Stimulated activated effector memory CD8-positive, alpha-beta T cell treated with anti-CD3 and anti-CD28 coated beads, Interleukin-12 subunit alpha, Interleukin-12 subunit beta, amount 100 ng/mL, for 72 hours (primary cell): Measurements from ENCODE around the gene UBXN6.

Source experiments
- ATAC-seq: fragments of 150-1000 bp; cut with Tn5 transposase; 2 replicates; pipeline ENCODE4 v1.10.0; 2021
- DNase-seq, 2 donors: peaks; one replicate each; pipeline ENCODE4 v3.0.0; 2021 to 2022; ENCODE audit warnings: low spot score in 2 of 2
- H3K27ac Mint-ChIP-seq: one replicate; pipeline ENCODE4 v1.8.0; 2022; ENCODE audit warnings: mild to moderate bottlenecking, mixed read lengths
- H3K36me3 Mint-ChIP-seq: one replicate; pipeline ENCODE4 v1.8.0; 2022; ENCODE audit warnings: mild to moderate bottlenecking, mixed read lengths
- H3K4me1 Mint-ChIP-seq: one replicate; pipeline ENCODE4 v1.8.0; 2022; ENCODE audit warnings: mixed read lengths
- H3K4me3 Mint-ChIP-seq: one replicate; pipeline ENCODE4 v1.8.0; 2022; ENCODE audit warnings: mild to moderate bottlenecking, mixed read lengths
- H3K9me3 Mint-ChIP-seq: one replicate; pipeline ENCODE4 v1.8.0; 2022; ENCODE audit warnings: mixed read lengths

UBXN6 gene

GRCh38 chr19:4498694-4499093 lies 41.1 kb upstream of the UBXN6 start:
- Mint-ChIP-seq H3K9me3 (no peaks in the 10 kb centered on the region), H3K36me3 (peaks cover 35% of the 10 kb centered on the region), H3K4me3 (no peak overlapping the region), H3K4me1 (no peaks in the 10 kb centered on the region), H3K27ac (no peak overlapping the region)
- ATAC-seq (no peak), DNase-seq (no peak)

- H3K4me3 Mint-ChIP-seq, result no peak overlapping the region
- ATAC-seq (no peak), DNase-seq (no peak)
- H3K36me3 Mint-ChIP-seq, result peaks cover 33% of the 10 kb centered on the region
- H3K9me3 Mint-ChIP-seq, result no peaks in the 10 kb centered on the region
- no peak overlapping the region for H3K27ac Mint-ChIP-seq
- no peaks in the 10 kb centered on the region for H3K4me1 Mint-ChIP-seq
Measured at GRCh38 chr19:4497770-4498389, 40.3 kb upstream of the UBXN6 start.

DNA sequence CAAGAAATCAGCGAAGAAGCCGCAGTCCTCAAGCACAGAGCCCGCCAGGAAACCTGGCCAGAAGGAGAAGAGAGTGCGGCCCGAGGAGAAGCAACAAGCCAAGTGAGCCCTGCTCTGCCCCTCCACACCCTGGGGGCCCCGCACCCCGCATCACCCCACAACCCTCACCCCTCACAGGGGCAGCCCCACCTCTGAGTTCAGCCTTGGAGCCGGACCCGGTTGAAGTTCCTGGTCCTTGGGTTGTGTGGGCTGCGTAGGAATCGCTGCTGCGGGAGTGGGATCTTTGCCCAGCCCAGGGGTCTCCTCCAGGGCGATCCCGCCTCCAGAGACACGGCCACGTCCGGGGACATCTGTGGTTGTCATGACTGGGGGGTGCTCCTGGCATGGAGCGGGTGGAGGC lies 38.7 kb upstream of the UBXN6 start:
- Mint-ChIP-seq H3K4me3 (no peak overlapping the region), H3K36me3 (peaks cover 27% of the 10 kb centered on the region), H3K27ac (no peak overlapping the region), H3K4me1 (no peaks in the 10 kb centered on the region), H3K9me3 (no peaks in the 10 kb centered on the region)
- ATAC-seq (no peak), DNase-seq (no peak)

DNA sequence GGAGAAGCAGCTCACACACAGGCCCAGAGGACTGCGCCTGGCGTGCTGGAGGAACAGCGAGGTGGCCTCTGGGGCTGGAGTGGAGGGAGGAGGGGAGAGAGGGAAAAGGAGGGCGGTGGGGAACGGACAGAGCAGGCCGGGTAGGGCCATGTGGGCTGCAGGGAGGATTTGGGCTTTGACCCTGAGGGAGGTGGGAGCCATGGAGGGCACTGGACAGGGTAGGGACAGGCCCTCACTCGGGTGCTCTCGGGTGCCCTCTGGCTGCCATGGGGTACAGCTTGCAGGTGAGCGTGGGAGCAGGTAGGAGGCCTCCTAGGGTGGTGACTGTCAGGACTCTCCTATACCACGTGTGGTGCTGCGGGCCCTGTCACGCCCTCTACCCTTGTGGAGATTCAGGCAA lies 37.9 kb upstream of the UBXN6 start:
- no peak overlapping the region for H3K27ac Mint-ChIP-seq
- no peak overlapping the region for H3K4me3 Mint-ChIP-seq
- peaks cover 27% of the 10 kb centered on the region for H3K36me3 Mint-ChIP-seq
- no peak for DNase-seq
- no peaks in the 10 kb centered on the region for H3K4me1 Mint-ChIP-seq
- H3K9me3 Mint-ChIP-seq, result no peaks in the 10 kb centered on the region
- ATAC-seq, result no peak

DNA sequence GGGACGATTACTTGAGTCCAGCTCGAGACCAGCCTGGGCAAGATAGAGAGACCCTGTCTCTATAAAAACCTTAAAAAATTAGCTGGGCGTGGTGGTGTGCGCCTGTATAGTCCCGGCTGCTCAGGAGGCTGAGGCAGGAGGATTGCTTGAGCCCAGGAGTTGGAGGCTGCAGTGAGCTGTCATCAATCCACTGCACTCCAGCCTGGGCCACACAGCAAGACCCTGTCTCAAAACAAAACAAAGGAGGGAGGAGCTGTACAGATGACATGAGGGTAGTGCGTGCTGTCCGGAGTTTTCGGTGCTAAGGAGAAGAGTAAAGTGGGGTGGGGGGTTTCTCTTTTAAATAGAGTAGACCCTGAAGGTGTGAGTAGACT lies 37.1 kb upstream of the UBXN6 start:
- Mint-ChIP-seq H3K27ac (no peak overlapping the region), H3K9me3 (no peaks in the 10 kb centered on the region), H3K4me3 (no peak overlapping the region), H3K36me3 (peaks cover 21% of the 10 kb centered on the region), H3K4me1 (no peaks in the 10 kb centered on the region)
- ATAC-seq (no peak), DNase-seq (no peak)

DNA sequence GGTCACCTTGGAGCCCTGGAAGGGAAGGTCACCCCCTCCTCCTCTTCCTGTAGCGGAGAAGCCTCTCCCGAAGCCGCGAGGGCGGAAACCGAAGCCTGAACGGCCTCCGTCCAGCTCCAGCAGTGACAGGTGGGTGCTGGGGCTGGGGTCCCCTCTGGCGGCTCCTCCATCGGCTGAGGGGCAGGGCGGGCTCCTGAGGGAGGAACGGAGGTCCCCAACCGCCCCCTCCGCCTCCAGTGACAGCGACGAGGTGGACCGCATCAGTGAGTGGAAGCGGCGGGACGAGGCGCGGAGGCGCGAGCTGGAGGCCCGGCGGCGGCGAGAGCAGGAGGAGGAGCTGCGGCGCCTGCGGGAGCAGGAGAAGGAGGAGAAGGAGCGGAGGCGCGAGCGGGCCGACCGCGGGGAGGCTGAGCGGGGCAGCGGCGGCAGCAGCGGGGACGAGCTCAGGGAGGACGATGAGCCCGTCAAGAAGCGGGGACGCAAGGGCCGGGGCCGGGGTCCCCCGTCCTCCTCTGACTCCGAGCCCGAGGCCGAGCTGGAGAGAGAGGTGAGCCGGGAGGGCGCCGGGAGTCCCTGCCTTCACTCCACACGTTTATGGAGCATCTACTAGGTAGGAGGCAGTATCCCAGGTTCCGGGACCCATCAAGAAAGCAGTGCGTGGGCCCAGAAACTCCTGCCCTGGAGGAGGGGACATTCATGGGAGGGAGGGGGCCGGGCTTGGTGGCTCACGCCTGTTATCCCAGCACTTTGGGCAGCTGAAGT lies 36.5 kb upstream of the UBXN6 start:
- Mint-ChIP-seq H3K4me3 (no peak overlapping the region), H3K27ac (no peak overlapping the region)
- no peak for ATAC-seq

GRCh38 chr19:4493104-4493928 lies 35.7 kb upstream of the UBXN6 start:
- H3K4me3 Mint-ChIP-seq, result no peak overlapping the region
- DNase-seq (no peak), ATAC-seq (no peak)
- H3K27ac Mint-ChIP-seq, result no peak overlapping the region
- H3K9me3 Mint-ChIP-seq, result no peaks in the 10 kb centered on the region
- no peaks in the 10 kb centered on the region for H3K4me1 Mint-ChIP-seq
- peaks cover 29% of the 10 kb centered on the region for H3K36me3 Mint-ChIP-seq

More for the DNA sequence above, 36.5 kb upstream of the UBXN6 start:
- Mint-ChIP-seq H3K4me1 (no peaks in the 10 kb centered on the region), H3K36me3 (peaks cover 22% of the 10 kb centered on the region), H3K9me3 (no peaks in the 10 kb centered on the region)
- DNase-seq, result no peak

- ATAC-seq, result no peak
- Mint-ChIP-seq H3K4me1 (no peaks in the 10 kb centered on the region), H3K9me3 (no peaks in the 10 kb centered on the region), H3K4me3 (no peak overlapping the region), H3K27ac (no peak overlapping the region), H3K36me3 (peaks cover 30% of the 10 kb centered on the region)
- DNase-seq, result no peak
Measured at GRCh38 chr19:4492337-4493103, 34.9 kb upstream of the UBXN6 start.

GRCh38 chr19:4491446-4491845 lies 33.9 kb upstream of the UBXN6 start:
- Mint-ChIP-seq H3K36me3 (peaks cover 39% of the 10 kb centered on the region), H3K27ac (no peak overlapping the region), H3K9me3 (no peaks in the 10 kb centered on the region), H3K4me3 (no peak overlapping the region), H3K4me1 (peaks cover 5% of the 10 kb centered on the region)
- no peak for DNase-seq
- ATAC-seq, result no peak

GRCh38 chr19:4488496-4488895 lies 30.9 kb upstream of the UBXN6 start:
- ATAC-seq (no peak), DNase-seq (no peak)
- Mint-ChIP-seq H3K9me3 (no peaks in the 10 kb centered on the region), H3K27ac (no peak overlapping the region), H3K36me3 (peaks cover 47% of the 10 kb centered on the region), H3K4me3 (no peak overlapping the region), H3K4me1 (peaks cover 5% of the 10 kb centered on the region)

DNA sequence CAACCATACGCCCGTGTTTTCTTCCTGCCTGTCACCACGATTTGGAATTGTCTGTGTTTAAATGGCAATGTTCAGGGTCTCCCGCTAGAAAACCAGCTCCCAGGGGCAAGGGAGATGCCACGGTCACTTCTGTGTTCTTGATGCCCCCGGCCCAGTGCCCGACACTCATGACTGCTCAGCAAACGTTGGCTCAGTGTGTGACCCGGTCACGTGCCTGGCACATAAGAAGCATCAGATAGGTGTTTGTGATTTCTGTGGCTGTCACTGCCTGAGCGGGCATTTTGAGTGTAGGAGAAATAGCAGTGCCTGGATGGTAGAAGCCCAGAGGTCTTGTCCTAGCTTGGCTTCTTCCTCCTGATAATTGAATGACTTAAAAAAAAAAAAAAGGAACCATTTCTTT lies 30.0 kb upstream of the UBXN6 start:
- peaks cover 5% of the 10 kb centered on the region for H3K4me1 Mint-ChIP-seq
- peaks cover 50% of the 10 kb centered on the region for H3K36me3 Mint-ChIP-seq
- no peak for DNase-seq
- no peak for ATAC-seq
- H3K27ac Mint-ChIP-seq, result no peak overlapping the region
- no peak overlapping the region for H3K4me3 Mint-ChIP-seq
- H3K9me3 Mint-ChIP-seq, result no peaks in the 10 kb centered on the region

DNA sequence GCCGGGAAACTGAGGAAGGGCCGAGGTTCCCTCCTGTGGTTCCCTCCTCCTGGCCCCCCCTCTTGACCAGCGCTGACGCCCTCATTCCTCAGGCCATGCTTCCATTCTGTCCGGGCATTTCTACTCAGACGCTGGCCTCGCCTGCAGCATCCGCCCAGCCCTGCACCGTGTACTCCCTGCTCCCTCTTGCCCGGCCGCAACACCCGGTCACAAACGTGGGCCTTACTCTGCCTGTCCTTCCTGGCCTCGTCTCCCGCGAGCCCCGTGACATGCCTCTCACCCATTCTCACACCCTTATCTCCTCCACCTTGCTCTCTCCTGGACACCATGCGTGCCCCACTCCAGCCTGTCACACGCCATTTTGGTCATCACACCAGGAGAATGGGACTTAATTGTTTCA lies 25.8 kb upstream of the UBXN6 start:
- DNase-seq, result no peak
- Mint-ChIP-seq H3K4me1 (peaks cover 5% of the 10 kb centered on the region), H3K9me3 (no peaks in the 10 kb centered on the region), H3K27ac (no peak overlapping the region), H3K36me3 (peaks cover 72% of the 10 kb centered on the region), H3K4me3 (no peak overlapping the region)
- no peak for ATAC-seq

DNA sequence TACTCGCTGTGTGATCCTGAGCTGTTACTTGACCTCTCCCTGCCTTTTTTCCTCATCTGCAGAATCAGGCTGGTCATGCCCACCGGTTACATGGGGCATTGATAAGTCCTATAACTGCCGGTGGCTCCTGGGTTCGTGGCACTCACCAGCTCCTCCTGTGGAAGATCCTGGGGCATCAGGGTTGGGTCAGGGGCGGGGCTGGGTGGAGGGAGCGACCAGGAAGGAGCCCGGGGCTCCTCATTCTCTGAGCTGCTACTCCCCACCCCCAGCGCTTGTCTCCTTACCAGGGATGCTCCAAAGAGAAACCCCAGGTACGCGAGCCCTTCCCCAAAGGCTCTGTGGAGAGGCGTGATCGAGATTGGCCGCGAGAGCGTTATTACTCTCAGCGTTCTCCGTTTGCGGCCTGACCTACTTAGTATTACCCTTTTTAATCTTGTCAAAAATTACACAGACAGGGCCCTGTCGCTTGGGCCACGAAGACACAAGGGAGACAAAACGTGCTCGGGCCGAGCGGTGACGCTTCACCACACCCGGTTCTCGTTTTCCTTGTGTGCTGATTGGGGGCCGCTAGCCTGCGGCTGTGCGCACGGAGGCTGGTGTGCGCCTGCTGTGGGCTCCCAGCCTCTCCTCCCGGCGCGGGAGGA lies 25.2 kb upstream of the UBXN6 start:
- Mint-ChIP-seq H3K4me1 (peaks cover 5% of the 10 kb centered on the region), H3K9me3 (no peaks in the 10 kb centered on the region)

GRCh38 chr19:4477034-4477801 lies 19.6 kb upstream of the UBXN6 start:
- peaks cover 17% of the 10 kb centered on the region for H3K4me1 Mint-ChIP-seq
- no peak overlapping the region for H3K27ac Mint-ChIP-seq
- DNase-seq (no peak), ATAC-seq (no peak)
- no peak overlapping the region for H3K4me3 Mint-ChIP-seq
- H3K9me3 Mint-ChIP-seq, result no peaks in the 10 kb centered on the region
- peaks cover 56% of the 10 kb centered on the region for H3K36me3 Mint-ChIP-seq

More for the DNA sequence above, 25.2 kb upstream of the UBXN6 start:
- Mint-ChIP-seq H3K36me3 (peaks cover 76% of the 10 kb centered on the region), H3K4me3 (no peak overlapping the region), H3K27ac (no peak overlapping the region)
- ATAC-seq (no peak), DNase-seq (no peak)
